Body of pancreas (tissue), 4 donors: Measurements from ENCODE around the gene ANKRD2. TPM values are rescaled to one million over a fixed set of nuclear protein-coding genes. Genes with fewer than 3 reads are reported as not detected.

Experiments
- ATAC-seq: fragments of 150-250 bp; one replicate; pipeline ENCODE4 v1.9.1; 2016
- DNase-seq, 4 donors: peaks; one replicate each; pipeline ENCODE4 v3.0.0-alpha.2; 2019
- H3K27ac ChIP-seq, 4 donors: fragments of 200-600 bp; sonication (generic); 1 replicate in 3 of 4; 2 replicates in 1 of 4; pipeline versions ENCODE4 v1.5.1 to v1.6.1; 2016 to 2019; ENCODE audit warnings: mild to moderate bottlenecking in 1 of 4, mixed read lengths in 1 of 4, moderate library complexity in 1 of 4
- H3K27me3 ChIP-seq, 2 donors: fragments of 200-600 bp; sonication (generic); one replicate each; pipeline ENCODE4 v1.6.0; 2016; ENCODE audit warnings: mild to moderate bottlenecking in 1 of 2
- H3K36me3 ChIP-seq, 2 donors: fragments of 200-600 bp; sonication (generic); replicated peaks in 1 of 2; 2 replicates each; pipeline ENCODE4 v1.5.1; 2016; ENCODE audit warnings: low read depth in 2 of 2; ENCODE audit not compliant: insufficient read depth in 1 of 2
- H3K4me1 ChIP-seq: fragments of 200-600 bp; sonication (generic); one replicate; pipeline ENCODE4 v1.6.0; 2016
- H3K4me3 ChIP-seq, 2 donors: fragments of 200-600 bp; sonication (generic); 1 replicate in 1 of 2; 2 replicates in 1 of 2; pipeline ENCODE4 v1.5.1; 2016 to 2019
- H3K9me3 ChIP-seq, 3 donors: fragments of 200-600 bp; sonication (generic); 1 replicate in 2 of 3; 2 replicates in 1 of 3; pipeline ENCODE4 v1.5.1; 2016
- CTCF ChIP-seq, 7 experiments: fragments of 450-650 bp in 4 of 7; fragments of 200-600 bp in 3 of 7; sonication (generic) in 3 of 7; IDR thresholded peaks; one replicate each; pipeline ENCODE4 v1.5.1; 2016 to 2019; ENCODE audit warnings: antibody characterized with exemption in 7 of 7
- POLR2A ChIP-seq, 3 donors: fragments of 450-650 bp; IDR thresholded peaks; one replicate each; pipeline ENCODE4 v1.6.1; 2016; ENCODE audit warnings: antibody characterized with exemption in 3 of 3, mild to moderate bottlenecking in 2 of 3
- WGBS, 2 donors: methylation state at CpG; one replicate each; pipeline ENCODE4 v1.1.5; 2017; 5-methylcytosine and 5-hydroxymethylcytosine counted together
- intact Hi-C: fragments of 100-400 bp; cut with DNase I; formaldehyde crosslinking; loops from one replicate; pipeline ENCODE4 v1.15.1; 2023
- total RNA-seq, 2 donors: library from RNA; depleted of rRNA; stranded (reverse); fragments of >200 nt; gene quantifications; one replicate each; pipeline ENCODE4 v1.1.0, GENCODE V29; 2016

Gene ANKRD2
- total RNA-seq, 2 donors from 2014 or later = not detected

- intact Hi-C loops = no loop called here
- H3K36me3 ChIP-seq = no peaks in the 10 kb centered on the region
- H3K4me3 ChIP-seq = no peak overlapping the region
- H3K4me1 ChIP-seq = no peaks in the 10 kb centered on the region
- no peaks in the 10 kb centered on the region for H3K27me3 ChIP-seq
- peak in 1 of 4 donors; percentile 27 for DNase-seq
- peak; percentile 14 for ATAC-seq
- no peak overlapping the region for H3K27ac ChIP-seq
- TF ChIP-seq CTCF (IDR thresholded peaks at IDR 0.05) (no peak), POLR2A (IDR thresholded peaks at IDR 0.05) (no peak)
- 63 to 68% methylated on average over 4 to 6 of the region's 6 CpGs for WGBS, 2 donors
- H3K9me3 ChIP-seq = no peaks in the 10 kb centered on the region
These were observed 32.9 kb upstream of the ANKRD2 start for GRCh38 chr10:97539523-97540200.

GRCh38 chr10:97540669-97541500 is 31.7 kb upstream of the ANKRD2 start:
- Histone ChIP-seq H3K36me3 (no peaks in the 10 kb centered on the region), H3K27me3 (no peaks in the 10 kb centered on the region), H3K27ac (no peak overlapping the region), H3K4me3 (no peak overlapping the region), H3K4me1 (no peaks in the 10 kb centered on the region), H3K9me3 (no peaks in the 10 kb centered on the region)
- 84 to 85% methylated on average over 8 to 14 of the region's 14 CpGs for WGBS, 2 donors
- TF ChIP-seq POLR2A (IDR thresholded peaks at IDR 0.05) (no peak), CTCF (IDR thresholded peaks at IDR 0.05) (no peak)
- ATAC-seq (no peak), DNase-seq (no peak)
- intact Hi-C loops = no loop called here

GRCh38 chr10:97542169-97543024 is 30.2 kb upstream of the ANKRD2 start:
- Histone ChIP-seq H3K9me3 (no peaks in the 10 kb centered on the region), H3K27ac (peak overlapping the region; percentile 44 to 70 (median 55)), H3K27me3 (no peaks in the 10 kb centered on the region), H3K4me1 (no peaks in the 10 kb centered on the region), H3K4me3 (no peak overlapping the region), H3K36me3 (no peaks in the 10 kb centered on the region)
- 80 to 83% methylated on average over 1 to 9 of the region's 9 CpGs for WGBS, 2 donors
- TF ChIP-seq POLR2A (IDR thresholded peaks at IDR 0.05) (no peak), CTCF (IDR thresholded peaks at IDR 0.05) (no peak)
- ATAC-seq = peak; percentile 62
- peak; percentile 25 to 68 (median 48) for DNase-seq
- intact Hi-C loops = no loop called here

GRCh38 chr10:97543025-97543546 is 29.5 kb upstream of the ANKRD2 start:
- DNase-seq (peak; percentile 33 to 76 (median 52)), ATAC-seq (peak; percentile 74)
- H3K4me3 ChIP-seq = no peak overlapping the region
- no peaks in the 10 kb centered on the region for H3K27me3 ChIP-seq
- no peaks in the 10 kb centered on the region for H3K9me3 ChIP-seq
- TF ChIP-seq POLR2A (IDR thresholded peaks at IDR 0.05) (no peak), CTCF (IDR thresholded peaks at IDR 0.05) (no peak)
- no peaks in the 10 kb centered on the region for H3K36me3 ChIP-seq
- 69 to 79% methylated on average over 10 of the region's 10 CpGs for WGBS, 2 donors
- intact Hi-C loops = no loop called here
- H3K4me1 ChIP-seq = no peaks in the 10 kb centered on the region
- peak overlapping the region; percentile 44 to 70 (median 55) for H3K27ac ChIP-seq
